Right forelimb (tissue), 1 donor: Measurements from ENCODE around the gene GRK5.
"Not testable (repeated sequence)": the region's sequence is repeated elsewhere in the genome, so short reads cannot be mapped to it uniquely, and the experiment has no call there.

ENCODE experiments used
- DNase-seq: peaks from one replicate; pipeline ENCODE4 v3.0.0-alpha.2; 2018

GRK5 gene

DNA sequence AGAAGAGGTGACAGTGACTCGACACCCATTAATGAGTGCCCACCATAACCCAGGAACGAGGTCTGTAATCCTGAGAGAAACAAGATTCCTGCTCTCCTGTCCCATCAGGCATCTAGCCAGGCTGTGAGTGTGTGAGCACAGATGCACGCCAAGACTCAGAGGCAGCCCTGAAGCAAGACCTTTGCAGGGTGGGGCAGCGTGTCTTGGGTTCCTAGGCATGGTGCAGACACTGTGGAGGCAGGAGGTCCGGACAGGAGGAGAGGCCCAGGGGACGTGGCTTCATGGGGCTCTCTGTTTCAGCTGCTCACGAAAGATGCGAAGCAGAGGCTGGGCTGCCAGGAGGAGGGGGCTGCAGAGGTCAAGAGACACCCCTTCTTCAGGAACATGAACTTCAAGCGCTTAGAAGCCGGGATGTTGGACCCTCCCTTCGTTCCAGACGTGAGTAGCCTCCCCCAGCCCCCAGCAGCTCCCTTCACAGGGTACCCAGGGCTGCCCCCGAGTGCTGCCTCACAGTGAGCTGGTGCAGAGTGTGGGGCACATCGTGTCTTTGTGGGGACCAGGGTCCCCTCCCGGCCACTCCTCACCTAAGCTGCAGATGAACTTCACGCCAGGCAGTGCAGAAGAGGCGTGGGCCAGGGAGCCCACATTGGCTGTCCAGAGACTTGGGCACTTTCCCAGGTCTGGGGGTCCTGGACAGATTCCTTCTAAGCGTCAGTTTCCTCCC is 240.6 kb downstream of the GRK5 start:
- DNase-seq = no peak

- no peak for DNase-seq
Observed at GRCh38 chr10:119448628-119449584, 241.5 kb downstream of the GRK5 start.

- no peak for DNase-seq
Observed at GRCh38 chr10:119449760-119450461, 242.5 kb downstream of the GRK5 start.

GRCh38 chr10:119450606-119451299 is 243.4 kb downstream of the GRK5 start:
- DNase-seq = no peak

DNA sequence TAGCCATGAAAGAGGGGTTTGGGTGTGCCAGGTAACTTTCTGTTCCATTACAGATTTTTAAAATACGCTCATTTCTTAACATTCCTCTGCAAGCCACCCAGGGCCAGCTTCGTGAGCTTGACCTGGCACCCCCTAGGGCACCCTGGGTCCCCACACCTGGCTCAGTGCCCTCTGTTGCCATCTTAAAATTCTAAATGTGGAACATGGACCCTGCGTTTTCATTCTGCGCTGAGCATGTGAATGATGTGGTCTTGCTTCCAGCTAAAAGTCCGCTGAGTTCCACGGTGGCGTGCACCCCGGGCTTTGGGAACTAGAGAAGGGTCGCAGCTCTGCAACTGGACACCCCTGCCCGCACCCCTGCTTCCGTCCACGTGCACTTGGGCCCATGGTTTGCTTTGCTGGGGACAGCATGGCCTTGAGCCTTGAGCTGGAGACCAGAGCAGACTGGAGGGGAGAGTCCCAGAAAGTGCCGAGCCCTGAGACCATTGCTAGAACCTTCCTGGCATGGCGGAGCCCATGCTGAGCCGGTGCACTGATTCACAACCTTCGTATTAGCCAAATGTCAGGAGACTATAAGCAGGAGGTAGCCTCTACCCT is 244.0 kb downstream of the GRK5 start:
- no peak for DNase-seq

DNA sequence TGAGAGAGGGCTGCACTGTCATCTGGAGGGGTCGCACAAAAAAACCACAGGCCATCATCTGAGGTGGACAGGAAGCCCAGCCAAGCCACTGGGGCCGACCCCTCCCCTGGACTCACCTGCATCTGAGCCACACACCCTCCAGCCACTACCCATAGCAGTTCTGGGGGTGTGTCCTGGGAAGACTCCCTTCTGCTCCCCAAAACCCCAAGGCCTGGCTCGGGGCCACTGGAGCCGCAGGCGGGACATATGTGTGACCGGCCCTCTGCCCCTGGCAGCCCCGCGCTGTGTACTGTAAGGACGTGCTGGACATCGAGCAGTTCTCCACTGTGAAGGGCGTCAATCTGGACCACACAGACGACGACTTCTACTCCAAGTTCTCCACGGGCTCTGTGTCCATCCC is 245.0 kb downstream of the GRK5 start:
- DNase-seq = no peak

DNA sequence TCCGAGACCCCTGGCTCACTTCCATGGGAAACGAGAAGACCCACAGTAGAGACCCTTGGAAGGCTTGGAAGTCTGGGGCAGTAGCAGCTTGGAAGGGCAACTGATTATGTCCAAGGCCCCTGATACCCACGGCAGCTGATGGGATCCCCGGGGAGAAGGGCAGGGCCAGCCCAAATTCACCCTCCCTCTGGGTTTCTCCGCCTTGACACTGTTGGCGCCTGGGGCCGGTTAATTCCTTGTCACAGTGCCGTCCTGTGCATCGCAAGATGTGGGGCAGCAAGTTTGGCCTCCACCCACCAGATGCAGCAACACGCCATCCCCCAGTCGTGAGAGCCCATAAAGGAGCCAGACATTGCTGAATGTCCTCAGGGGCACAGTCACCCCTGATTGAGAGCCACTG is 245.9 kb downstream of the GRK5 start:
- DNase-seq = no peak

DNA sequence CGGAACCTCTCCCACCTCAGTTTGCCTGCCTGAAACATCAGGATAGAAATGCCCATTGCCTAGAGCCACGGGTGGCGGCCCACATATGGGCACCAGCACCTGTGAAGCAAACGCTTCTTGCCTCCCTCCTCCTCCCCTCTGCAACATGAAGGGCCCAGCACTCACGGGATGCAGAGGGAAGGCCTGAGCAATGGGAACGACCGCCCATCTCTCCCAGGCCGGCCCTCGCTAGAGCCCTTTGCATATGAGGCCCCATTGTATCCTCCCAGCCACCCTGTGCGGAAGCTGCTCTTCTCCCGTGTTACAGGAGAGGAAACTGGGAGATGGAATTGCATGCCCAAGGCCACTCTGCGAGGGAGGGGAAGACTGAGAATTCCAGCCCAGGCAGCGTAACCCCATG is 246.9 kb downstream of the GRK5 start:
- DNase-seq = no peak

DNA sequence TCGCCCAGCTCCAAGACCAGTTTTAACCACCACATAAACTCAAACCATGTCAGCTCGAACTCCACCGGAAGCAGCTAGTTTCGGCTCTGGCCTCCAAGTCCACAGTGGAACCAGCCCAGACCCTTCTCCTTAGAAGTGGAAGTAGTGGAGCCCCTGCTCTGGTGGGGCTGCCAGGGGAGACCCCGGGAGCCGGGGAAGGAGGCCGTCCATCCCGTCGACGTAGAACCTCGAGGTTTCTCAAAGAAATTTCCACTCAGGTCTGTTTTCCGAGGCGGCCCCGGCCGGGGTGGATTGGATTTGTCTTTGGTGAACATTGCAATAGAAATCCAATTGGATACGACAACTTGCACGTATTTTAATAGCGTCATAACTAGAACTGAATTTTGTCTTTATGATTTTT is 247.6 kb downstream of the GRK5 start:
- no peak for DNase-seq

DNA sequence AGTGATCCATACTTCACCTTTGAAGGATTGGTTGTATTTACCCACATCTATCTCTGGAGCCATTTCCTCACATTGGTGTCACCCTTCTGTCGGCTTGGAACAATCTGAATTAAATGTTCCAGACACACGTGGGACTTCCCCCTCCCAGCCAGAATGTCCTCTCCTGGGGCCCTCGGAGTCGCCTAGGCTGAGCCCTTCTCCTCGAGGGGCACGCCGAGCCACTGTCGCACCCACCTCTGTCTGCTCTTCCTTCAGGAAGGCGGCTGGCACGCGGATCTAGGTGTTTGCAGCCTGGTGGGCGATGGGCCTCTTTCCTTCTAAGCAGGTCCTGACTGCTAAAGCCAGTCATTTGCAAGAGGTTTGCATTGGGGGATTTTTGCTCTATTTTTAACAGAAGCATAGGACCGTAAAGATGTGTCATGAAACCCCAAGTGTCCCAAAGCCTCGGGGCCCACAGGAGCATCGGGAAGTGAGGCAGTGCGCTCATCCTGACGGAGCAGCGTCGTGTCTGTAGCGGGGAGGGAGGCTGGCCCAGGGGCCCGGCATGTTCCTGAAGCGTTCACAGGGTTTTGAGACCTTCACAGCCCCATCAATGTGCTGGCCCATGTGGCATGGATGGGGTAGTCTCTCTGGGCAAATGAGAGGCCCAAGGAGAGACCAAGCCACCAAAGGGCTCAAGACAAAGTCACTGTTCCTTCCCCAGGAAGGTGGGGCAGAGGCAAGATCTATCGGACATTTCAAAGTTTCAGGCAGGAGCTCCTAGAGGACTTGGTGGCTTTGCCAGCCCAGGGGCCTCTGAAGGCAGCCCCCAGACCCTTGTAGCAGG is 248.5 kb downstream of the GRK5 start:
- no peak for DNase-seq

GRCh38 chr10:119456435-119456810 is 249.1 kb downstream of the GRK5 start:
- no peak for DNase-seq

- DNase-seq = no peak
Observed at GRCh38 chr10:119457966-119458766, 250.8 kb downstream of the GRK5 start.

DNA sequence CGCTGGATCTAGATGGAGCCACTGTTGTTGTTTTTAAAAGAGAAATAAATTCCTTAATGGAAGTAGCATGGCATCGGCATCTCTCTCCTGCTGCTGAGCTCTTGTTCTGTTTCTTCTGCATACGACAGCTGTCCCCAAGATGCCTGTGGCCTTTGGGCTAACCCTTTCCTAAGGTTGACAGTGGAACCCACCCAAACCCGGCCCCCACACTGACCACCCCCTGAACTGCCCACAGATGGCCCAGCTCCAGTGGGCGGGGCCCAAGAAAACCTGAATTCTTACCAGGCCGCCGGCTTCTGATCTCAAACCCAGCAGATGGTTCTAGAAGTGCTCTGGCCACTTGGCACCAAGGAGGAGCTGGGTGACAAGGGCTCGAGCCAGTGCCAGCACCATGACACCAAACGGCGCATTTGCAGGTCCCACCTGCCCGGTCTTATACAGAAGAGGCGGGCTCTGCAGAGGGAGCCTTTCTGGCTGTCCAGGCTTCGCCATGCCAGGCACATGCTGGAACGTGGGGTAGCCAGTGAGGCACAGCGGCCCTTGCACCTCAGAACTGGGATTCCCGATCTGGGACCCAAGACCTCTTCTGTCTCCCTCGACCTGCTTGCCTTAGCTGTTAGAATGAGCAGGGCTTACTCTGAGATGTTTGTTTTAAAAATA is 252.4 kb downstream of the GRK5 start:
- no peak for DNase-seq

DNA sequence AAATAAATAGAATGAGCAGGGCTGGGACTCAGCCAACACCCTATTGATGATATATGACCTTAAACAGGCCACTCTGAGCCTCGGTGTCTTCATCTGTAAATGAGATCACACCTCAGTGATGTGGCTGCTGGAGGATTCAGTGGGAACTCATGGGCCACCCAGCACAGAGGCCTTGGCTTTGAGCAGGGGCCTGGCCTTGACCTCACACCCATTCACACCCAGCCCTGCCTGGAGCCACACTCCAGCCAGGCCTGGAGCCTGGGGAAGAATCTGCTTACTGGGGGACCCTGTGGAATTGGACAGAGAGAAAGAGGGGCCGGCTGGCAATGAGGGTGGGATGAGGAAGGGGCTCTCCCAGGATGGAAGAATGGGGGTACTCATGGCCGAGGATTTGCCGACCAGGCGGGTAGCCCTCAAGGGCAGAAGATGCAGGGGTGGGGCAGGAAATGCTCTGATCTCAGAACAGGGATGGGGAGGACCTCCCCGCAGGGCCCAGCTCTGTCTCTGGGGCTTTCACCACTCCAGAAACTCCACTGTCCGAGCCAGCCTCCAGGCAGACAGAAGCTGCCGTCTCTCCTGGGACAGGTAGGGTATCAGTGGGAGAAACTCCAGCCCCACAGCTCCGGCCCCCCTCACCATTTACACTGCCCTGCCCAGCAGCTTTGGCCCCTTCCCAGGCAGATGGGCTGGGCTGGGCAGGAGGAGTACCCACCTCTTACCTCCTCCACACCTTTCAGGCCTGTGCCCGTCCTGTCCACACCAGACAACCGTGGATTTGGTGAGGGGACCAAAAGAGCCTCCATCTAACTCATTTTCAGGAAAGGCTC is 253.2 kb downstream of the GRK5 start:
- no peak for DNase-seq

- no peak for DNase-seq
Observed at GRCh38 chr10:119461380-119461779, 254.0 kb downstream of the GRK5 start.

DNA sequence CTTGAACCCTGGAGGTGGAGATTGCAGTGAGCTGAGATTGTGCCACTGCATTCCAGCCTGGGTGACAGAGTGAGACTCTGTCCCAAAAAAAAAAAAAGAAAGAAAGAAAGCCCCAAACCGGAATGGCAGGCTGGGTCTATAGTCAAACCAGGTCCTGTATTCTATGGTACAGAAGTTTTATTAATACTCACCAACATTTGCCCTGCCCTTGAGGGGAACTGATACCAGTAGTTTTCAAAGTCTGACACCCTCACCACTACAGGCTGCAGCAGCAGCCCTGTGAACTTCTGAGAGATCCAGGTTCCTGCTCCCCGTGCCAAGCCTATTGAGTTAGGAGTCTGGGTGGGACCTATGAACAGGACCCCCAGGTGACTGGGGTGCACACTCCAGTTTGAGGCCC is 254.6 kb downstream of the GRK5 start:
- no peak for DNase-seq

GRCh38 chr10:119462773-119463172 is 255.4 kb downstream of the GRK5 start:
- DNase-seq = no peak

- DNase-seq = not testable (repeated sequence)
Observed at GRCh38 chr10:119463195-119463594, 255.8 kb downstream of the GRK5 start.

GRCh38 chr10:119465085-119465484 is 257.7 kb downstream of the GRK5 start:
- DNase-seq = no peak
